Brain microvascular endothelial cell (primary cell): ENCODE measurements around the gene SERINC2.
"Not testable (repeated sequence)": the region's sequence is repeated elsewhere in the genome, so short reads cannot be mapped to it uniquely, and the experiment has no call there.

ENCODE experiments used
- DNase-seq: peaks from one replicate; pipeline ENCODE4 v3.0.0-alpha.2; 2020
- H3K27ac ChIP-seq: fragments of 250-450 bp; sonication (Bioruptor Pico); 2 replicates; pipeline ENCODE4 v1.5.1; 2020; ENCODE audit warnings: mild to moderate bottlenecking, moderate library complexity
- H3K27me3 ChIP-seq: fragments of 250-450 bp; sonication (Bioruptor Pico); replicated peaks from 2 replicates; pipeline ENCODE4 v1.5.1; 2020; ENCODE audit warnings: mild to moderate bottlenecking
- H3K36me3 ChIP-seq: fragments of 250-450 bp; sonication (Bioruptor Pico); replicated peaks from 2 replicates; pipeline ENCODE4 v1.5.1; 2020; ENCODE audit warnings: mild to moderate bottlenecking
- H3K4me3 ChIP-seq: 2 replicates; pipeline ENCODE4 v1.5.1; 2011; ENCODE audit warnings: low read depth, mild to moderate bottlenecking, control low read depth, low read length, moderate library complexity
- in situ Hi-C: cut with HindIII; loops from 2 replicates; pipeline ENCODE4 v1.10.0; 2017; ENCODE audit warnings: low sequenced_read_pairs, low pct_ligation_motif_present
- TF ChIP-seq, protein P1 (sequence below): IDR thresholded peaks from 2 replicates; pipeline ENCODE4 v1.5.1; 2011; ENCODE audit warnings: low read depth, mild to moderate bottlenecking, moderate library complexity, low read length, control low read depth, inconsistent platforms; ENCODE audit errors: missing control alignments

SERINC2 gene

DNA sequence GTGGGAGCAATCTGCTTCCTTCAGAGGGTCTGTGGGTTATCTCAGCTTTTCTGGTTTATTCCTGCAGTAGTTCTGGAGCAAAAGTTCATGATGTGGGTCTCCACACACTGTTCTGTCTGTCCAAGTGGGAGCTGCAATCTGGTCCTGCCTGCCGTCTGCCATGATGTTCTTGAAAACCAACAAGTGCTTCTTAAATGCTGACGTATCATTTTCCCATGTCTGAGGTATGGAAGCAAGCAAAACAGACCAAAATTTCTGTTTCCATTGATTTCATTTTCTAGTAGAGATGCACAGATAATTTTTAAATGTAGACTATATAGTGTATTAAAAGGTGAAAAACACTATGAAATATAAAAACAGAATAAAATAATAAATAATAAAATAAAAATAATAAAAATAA, 65.2 kb downstream of the SERINC2 start:
- TF ChIP-seq, protein P1, sequence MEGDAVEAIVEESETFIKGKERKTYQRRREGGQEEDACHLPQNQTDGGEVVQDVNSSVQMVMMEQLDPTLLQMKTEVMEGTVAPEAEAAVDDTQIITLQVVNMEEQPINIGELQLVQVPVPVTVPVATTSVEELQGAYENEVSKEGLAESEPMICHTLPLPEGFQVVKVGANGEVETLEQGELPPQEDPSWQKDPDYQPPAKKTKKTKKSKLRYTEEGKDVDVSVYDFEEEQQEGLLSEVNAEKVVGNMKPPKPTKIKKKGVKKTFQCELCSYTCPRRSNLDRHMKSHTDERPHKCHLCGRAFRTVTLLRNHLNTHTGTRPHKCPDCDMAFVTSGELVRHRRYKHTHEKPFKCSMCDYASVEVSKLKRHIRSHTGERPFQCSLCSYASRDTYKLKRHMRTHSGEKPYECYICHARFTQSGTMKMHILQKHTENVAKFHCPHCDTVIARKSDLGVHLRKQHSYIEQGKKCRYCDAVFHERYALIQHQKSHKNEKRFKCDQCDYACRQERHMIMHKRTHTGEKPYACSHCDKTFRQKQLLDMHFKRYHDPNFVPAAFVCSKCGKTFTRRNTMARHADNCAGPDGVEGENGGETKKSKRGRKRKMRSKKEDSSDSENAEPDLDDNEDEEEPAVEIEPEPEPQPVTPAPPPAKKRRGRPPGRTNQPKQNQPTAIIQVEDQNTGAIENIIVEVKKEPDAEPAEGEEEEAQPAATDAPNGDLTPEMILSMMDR, result no peak
- no peak for DNase-seq
- Histone ChIP-seq H3K27me3 (peaks cover 10% of the 10 kb centered on the region), H3K27ac (no peak overlapping the region), H3K4me3 (no peak overlapping the region), H3K36me3 (no peaks in the 10 kb centered on the region)
- in situ Hi-C loops, result no loop called here

DNA sequence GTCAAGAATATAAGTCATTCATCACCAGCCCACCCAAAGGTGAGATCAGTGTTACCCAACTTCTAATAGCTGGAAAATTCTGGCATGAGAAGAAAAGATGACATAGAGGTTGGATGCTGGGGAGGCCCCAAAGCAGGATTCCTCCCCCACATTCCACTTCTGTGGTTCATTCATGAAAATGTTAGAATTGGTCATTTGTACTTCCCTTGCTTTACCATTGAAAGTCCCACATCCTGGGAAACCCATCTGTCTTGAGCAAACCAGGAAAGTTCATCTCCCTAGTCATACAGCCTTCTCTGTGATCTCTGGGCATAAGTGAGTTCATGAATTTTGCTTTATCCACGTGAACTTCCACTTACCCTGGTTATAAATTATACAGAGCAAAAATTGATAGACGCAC, 66.8 kb downstream of the SERINC2 start:
- DNase-seq, result no peak
- no peak overlapping the region for H3K4me3 ChIP-seq
- TF ChIP-seq, protein P1, result no peak
- in situ Hi-C loops, result no loop called here
- no peak overlapping the region for H3K27ac ChIP-seq
- no peaks in the 10 kb centered on the region for H3K36me3 ChIP-seq
- peaks cover 10% of the 10 kb centered on the region for H3K27me3 ChIP-seq

DNA sequence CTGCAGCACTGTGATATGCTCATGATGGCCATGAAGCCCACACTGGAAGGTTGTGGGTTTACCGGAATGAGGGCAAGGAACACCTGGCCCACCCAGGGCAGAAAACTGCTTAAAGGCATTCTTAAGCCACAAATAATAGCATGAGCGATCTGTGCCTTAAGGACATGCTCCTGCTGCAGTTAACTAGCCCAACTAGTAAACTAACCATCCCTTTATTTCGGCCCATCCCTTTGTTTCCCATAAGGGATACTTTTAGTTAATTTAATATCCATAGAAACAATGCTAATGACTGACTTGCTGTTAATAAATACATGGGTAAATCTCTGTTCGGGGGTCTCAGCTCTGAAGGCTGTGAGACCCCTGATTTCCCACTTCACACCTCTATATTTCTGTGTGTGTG, 67.4 kb downstream of the SERINC2 start:
- H3K36me3 ChIP-seq, H3K4me3 ChIP-seq, H3K27me3 ChIP-seq, DNase-seq, in situ Hi-C loops, H3K27ac ChIP-seq: not testable (repeated sequence)

DNA sequence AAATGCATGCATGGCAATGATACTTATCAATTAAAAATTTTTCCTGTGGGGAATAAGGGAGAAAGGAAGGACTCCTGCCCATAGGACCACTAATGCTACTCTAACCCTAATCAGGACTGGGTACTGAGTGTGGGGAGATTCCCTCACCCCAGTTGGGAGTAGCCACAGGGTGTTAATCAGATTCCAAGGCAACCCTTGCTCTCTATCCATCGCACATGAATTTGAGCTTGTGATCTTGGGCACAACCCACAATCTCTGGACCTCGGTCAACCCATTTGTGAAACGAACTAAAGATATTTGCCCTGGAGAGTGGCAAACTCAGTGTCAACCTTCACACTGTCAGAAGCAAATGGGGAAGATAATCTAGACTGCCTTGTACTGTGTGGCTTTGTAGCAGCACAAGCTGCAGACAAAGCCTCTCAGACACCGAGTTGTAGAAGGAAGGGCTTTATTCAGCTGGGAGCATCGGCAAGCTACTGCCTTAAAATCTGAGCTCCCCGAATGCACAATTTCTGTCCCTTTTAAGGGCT, 69.5 kb downstream of the SERINC2 start:
- in situ Hi-C loops, result no loop called here
- TF ChIP-seq, protein P1, result no peak

DNA sequence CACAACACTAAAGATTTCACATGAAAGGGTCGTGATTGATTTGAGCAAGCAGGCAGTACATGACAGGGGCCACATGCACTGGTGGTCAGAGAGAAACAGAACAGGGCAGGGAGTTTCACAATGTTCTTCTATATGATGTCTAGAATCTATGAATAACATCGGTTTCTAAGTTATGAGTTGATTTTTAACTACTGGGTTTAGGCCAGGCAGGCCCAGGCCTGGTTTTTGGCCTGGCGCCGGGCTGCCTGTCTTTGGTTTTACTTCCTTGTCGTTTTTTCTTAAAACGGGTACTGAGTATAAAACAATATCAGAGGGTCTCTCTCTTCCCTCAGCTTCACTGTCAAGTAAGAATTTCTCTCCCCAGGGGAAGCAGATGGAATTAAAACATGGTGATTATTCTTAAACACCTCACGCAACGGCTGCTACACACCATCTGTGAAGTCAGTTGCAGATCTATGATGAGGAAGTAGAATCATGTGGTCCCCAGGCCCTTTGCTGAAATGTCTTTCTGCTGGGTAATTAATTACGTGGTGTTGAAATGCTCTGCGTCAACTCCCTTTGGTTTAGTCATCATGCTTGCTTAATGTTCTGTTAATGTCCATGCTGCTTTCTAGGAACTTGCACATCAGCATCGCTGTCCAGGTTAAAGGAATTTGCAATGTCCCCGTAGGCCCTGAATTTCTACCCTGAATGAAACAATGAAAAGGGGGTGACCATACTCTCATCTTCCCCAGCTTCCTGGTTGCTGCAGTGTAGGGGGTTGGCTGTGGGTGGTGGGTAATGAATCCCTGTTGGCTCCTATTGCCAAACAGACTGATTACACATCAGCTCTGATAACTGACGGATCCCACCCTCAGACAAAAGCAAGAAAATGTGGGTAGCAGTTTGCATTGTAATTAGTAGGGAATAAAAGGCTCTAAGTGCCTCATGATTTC, 70.3 kb downstream of the SERINC2 start:
- Histone ChIP-seq H3K4me3 (no peak overlapping the region), H3K27me3 (peaks cover 5% of the 10 kb centered on the region), H3K36me3 (no peaks in the 10 kb centered on the region), H3K27ac (no peak overlapping the region)
- TF ChIP-seq, protein P1, result no peak
- in situ Hi-C loops, result no loop called here
- DNase-seq, result no peak

More for the DNA sequence above, 69.5 kb downstream of the SERINC2 start:
- no peak overlapping the region for H3K4me3 ChIP-seq
- no peak overlapping the region for H3K27ac ChIP-seq
- no peaks in the 10 kb centered on the region for H3K36me3 ChIP-seq
- H3K27me3 ChIP-seq, result no peaks in the 10 kb centered on the region
- DNase-seq, result no peak
